ENCODE data around the gene SCYGR7.
A peak's percentile ranks its signal among the peaks of the same experiment; 100 is the strongest.

Gene SCYGR7

DNA sequence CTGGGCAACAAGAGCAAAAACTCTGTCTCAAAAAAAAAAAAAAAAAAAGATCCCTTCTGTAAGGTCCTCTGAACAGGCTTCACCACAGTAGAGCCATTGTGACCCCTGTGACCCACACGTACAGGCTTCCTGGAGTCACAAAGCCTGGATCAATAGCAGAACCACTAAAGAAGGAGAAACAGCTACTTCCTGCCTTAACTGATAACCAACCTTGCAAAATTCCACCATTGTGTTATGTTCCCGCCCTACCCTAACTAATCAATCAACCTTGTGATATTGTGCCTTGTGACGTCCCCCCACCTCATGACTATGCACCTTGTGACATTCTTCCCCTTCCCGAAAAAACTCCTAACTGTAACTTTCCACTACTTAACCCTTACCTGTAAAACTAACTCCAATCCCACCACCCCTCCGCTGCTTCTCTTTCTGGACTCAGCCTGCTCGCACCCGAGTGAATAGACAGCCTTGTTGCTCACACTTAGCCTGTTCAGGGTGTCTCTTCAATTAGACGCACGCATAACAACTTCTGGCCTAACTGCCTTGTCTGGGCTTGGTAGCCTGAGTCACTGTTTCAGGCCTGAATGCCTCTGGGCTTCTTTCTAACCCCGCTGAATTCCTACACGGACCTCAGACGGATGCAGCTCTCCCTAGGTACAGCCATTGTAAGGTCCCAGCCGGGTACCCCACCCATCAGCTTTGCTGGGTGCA, 31.4 kb downstream of the SCYGR7 start:
- DNase-seq: no peak

DNA sequence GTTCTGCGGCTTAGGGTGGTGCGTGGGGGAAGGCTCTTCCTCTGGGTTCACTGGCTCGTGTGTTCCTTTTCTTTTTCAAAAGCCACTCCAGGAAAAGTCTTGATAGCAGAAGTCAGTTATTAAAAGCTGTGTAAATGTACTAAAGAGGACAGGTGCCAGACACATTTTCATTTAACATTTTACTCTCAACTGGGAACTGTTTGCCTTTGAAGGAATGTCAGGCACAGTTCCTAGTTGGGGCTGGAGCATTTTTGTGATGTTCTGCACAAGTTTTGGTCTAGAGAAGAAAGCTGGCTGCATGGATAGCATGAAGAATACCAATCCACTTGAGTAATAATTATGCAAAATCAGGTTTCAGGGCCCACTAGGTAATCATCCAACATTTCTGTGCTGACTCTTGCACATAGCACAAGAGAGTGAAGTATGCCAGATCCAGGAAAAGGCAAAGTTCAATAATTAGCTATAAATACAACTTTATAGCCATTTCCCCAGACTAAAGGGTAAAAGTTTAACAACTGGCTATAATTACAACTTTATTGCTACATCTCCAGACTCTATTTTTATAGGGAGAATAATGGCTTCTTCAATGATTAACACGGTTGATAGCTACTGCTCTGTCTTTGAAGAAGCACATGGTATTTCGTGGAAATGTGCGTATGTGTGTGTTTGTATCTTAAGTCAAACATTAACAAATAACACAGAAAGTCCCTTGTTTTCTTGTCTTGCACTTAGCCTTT, 33.8 kb downstream of the SCYGR7 start:
- no peak for DNase-seq

DNA sequence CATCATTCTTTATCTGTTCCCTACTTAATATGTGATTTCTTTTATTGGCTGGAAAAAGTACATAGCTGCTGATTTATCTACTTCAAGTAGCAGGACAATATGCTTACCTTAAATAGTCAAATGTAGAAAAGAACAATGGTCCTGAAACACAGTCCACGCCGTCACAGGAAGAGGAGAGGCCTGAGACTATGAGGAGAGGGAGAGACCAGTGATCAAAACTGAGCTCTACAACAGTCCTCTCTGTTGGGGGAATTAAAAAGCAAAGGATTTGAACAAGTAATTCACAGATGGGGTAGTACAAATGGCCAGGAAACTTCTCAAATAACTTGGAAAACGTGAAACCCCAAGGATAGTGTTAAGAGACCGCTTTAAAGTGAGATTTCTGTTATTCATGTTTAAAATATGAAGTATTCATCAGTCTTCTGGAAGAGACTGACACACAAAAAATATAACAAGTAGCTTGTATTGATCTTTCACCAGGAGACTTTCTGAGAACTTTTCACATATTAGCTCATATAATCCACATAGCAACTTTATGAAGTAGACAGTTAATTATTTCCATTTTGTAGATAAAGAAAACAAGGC, 37.7 kb downstream of the SCYGR7 start:
- DNase-seq: no peak

DNA sequence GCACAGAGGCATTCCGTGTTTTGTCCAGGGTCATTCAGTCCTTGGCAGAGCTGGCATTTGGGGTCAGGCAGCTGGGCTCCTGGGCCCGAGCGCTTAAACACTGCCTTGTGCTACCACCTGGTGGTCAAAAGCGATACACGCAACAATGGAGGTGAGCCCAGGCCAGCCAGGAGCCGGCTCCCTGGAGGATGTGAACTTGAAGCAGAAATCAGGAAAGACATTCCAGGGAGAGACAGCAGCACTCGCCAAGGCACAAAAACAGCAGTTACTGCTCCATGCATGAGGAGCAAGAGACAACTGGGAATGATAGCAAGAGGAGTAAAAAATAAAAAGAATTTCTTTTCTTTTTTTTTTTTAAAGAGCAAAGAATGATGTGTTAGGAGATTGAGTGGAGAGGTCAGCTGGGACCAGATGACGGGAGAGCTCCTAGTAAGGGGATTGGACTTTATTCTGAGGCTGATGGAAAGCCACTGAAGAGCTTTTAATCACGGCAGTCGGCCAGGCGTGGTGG, 38.3 kb downstream of the SCYGR7 start:
- peak; percentile 65 for DNase-seq

DNA sequence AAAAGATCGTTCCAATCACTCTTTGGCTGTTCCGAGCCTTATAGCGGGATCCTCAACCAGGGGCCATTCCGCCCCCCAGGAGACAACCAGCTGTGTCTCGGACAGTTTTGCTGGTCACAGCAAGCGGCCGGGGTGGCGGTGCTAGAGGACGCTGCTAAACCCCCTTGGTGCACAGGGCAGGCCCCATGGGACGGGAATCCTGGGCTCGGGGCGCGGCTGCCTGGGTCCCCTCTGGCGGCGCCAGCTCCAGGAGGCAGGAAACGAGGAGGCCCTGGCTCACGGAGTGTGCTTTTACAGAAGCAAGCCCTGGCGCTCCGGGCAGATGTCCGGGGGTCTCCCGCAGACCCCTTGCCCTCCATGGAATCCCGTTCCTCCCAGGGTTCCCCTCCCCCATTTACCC, 39.7 kb downstream of the SCYGR7 start:
- no peak for DNase-seq

DNA sequence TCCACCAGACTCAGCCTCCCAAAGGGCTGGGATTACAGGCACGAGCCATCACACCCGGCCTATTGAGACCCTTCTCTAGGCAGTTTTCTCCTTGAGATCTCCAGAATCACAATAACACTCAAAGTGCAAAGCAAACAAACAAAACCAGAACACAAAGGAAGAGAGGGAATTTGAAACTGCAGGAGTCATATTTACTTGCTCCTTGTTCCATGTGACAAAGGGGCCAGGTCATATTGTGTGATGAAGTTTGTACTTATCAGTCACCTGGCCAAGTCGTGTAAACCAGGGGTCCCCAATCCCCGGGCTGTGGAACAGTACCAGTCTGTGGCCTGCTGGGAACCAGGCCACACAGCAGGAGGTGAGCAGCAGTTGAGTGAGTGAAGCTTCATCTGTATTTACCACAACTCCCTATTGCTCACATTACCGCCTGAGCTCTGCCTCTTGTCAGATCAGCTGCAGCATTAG, 44.1 kb downstream of the SCYGR7 start:
- DNase-seq: no peak

DNA sequence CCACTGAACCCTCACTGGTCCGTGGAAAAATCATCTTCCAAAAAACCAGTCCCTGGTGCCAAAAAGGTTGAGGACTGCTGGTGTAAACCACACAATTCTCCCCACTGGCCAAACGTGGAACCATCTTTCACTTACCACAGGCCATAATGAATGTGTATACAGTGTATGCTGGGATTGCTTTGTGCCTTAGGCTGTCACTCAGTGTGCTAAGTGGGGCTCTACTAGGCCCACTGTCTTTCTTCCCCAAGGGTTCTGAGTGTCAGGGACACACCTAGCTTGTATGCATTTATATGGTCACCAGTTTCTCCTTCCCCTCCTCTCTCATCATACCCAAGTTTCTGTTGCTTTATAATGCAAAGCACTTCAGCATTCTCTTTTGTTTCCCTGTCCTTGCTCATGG, 44.8 kb downstream of the SCYGR7 start:
- no peak for DNase-seq

DNA sequence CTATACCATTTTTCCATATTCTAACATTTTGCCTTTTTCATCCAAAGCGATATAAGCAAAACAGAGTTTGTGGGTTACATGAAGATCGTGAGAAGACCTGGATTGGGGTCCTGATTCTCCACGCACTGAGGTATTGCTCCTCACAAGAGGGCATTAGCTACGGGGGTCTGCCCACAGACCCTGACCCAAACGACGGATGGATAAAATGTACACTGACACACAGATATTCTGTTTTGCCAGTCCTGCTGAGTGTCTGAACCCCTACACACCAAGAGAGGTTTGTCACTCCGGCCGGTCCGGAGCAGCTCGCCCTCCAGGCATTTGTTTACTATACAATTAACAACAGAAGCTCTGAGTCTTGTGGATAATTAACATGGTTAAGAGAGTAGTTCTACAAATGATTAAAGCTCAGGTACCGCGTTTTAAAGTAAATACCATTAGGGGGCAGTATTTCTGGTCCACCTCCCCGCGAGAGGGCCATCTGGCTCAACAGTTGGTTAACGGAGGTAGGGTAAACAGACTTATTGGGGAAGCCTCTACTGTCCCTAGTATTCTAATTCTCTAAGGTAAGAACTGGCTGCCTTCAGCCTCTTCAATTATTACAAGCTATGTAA, 46.0 kb downstream of the SCYGR7 start:
- peak; percentile 5 for DNase-seq

DNA sequence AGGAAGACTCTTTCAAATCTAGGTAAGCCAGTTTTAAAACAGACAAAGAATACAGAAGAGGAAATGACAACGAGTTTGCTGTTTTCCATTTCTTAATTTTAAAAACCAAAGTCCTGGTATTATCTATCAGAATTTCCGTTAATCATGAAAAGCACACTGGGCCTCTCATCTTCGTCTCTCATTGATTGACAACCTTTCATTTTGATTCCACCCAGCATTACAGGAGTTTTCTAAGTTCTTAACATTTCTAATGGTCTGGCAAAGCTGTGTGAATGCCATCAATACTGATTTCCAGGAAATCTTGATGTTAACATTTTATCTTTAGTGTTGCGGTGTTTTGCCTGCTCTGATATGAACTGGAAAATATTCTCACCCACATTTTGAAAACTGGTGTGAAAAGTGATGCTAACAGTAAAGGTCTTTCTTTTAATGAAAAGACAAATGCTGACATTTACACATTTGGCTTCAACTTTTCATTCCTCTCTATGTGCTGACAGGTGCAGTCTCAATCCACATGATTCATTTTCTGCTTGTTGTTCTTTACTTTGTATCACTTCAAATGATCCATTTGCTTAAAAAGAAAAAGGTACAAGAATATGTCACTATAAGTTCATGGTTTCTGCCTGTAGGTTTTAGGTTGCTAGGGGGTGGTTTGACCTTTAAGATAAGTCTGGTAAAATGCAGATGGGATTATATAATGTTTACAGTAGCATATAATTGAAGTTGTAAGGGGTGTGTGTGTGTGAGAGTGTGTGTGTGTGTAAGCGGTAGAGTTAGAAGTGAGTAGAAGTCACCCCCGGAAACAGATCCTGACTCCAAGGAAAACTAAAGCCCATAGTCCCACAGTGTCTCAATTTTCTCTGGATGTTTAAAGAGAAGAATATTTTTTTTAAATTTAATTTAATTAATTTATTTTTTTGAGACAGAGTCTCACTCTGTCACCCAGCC, 47.0 kb downstream of the SCYGR7 start:
- no peak for DNase-seq

Data from activated naive CD4-positive, alpha-beta T cell treated with Interleukin-2 at 50 U/mL for 16 hours (primary cell).